Esophagus squamous epithelium (tissue), 4 donors: Measurements from ENCODE around the gene GSE1.

Experiments used
- CTCF ChIP-seq, 6 experiments: fragments of 450-650 bp in 4 of 6; fragments of 200-600 bp in 2 of 6; sonication (generic) in 2 of 6; IDR thresholded peaks; one replicate each; pipeline ENCODE4 v1.5.1; 2016 to 2019; ENCODE audit warnings: antibody characterized with exemption in 6 of 6, mild to moderate bottlenecking in 4 of 6, moderate library complexity in 4 of 6
- POLR2A ChIP-seq, 4 donors: fragments of 450-650 bp; IDR thresholded peaks; one replicate each; pipeline ENCODE4 v1.6.1; 2017; ENCODE audit warnings: antibody characterized with exemption in 4 of 4, mild to moderate bottlenecking in 4 of 4, moderate library complexity in 3 of 4

GRCh38 chr16:85643631-85644030, 30.5 kb downstream of the GSE1 start:
- TF ChIP-seq CTCF (IDR thresholded peaks at IDR 0.05) (no peak), POLR2A (IDR thresholded peaks at IDR 0.05) (no peak)
